HepG2 (cell line): ENCODE data around the gene TTC1. TPM values are rescaled to one million over a fixed set of nuclear protein-coding genes. Genes with fewer than 3 reads are reported as not detected.

Experiments used
- ATAC-seq: fragments of 200-7000 bp; cut with Tn5 transposase; 3 replicates; pipeline ENCODE4 v1.9.1; 2020; ENCODE audit warnings: mild to moderate bottlenecking, moderate library complexity
- BruUV-seq: library from RNA; stranded (reverse); fragments of 400-500 nt; replicated peaks from 2 replicates; lab custom pipeline; 2021; lab: Mats Ljungman, UMichigan
- CTCF ChIA-PET: fragments of 300-600 bp; formaldehyde crosslinking; extraction: SDS; loops from one replicate; lab custom pipeline; 2021; ENCODE audit warnings: low total read pairs, inconsistent platforms, low intra/inter-chr PET ratio; lab: Yijun Ruan, JAX
- POLR2A ChIA-PET: fragments of 350-600 bp; sonication (Branson Sonifier 250); formaldehyde crosslinking; loops from one replicate; lab custom pipeline; 2020; ENCODE audit warnings: antibody characterized with exemption, inconsistent platforms; lab: Yijun Ruan, JAX
- DNase-seq: peaks from one replicate; pipeline ENCODE4 v3.0.0-alpha.2; 2015; ENCODE audit warnings: low spot score
- FAIRE-seq: peaks from 3 replicates; lab custom pipeline; 2011; peaks lifted over from hg19 to GRCh38; lab: Jason Lieb, UNC
- H2AFZ ChIP-seq: one replicate; pipeline ENCODE4 v1.6.1; 2011; ENCODE audit warnings: low read length, inconsistent platforms
- H3K27ac ChIP-seq: fragments of 300-600 bp; 3 replicates; pipeline ENCODE4 v1.8.0; 2011; ENCODE audit warnings: mixed run types, mild to moderate bottlenecking, mixed read lengths, low read length, inconsistent platforms; ENCODE audit not compliant: insufficient read depth; ENCODE audit errors: extremely low read length
- H3K27me3 ChIP-seq, 2 experiments: fragments of 200-600 bp in 1 of 2; 2 replicates in 1 of 2; 3 replicates in 1 of 2; pipeline versions ENCODE4 v1.6.0 to v1.8.0; 2011; ENCODE audit warnings: low read length in 2 of 2, mild to moderate bottlenecking in 2 of 2, moderate library complexity in 2 of 2, inconsistent platforms in 1 of 2; ENCODE audit not compliant: insufficient read depth in 2 of 2, control insufficient read depth in 1 of 2
- H3K36me3 ChIP-seq, 2 experiments: fragments of 200-600 bp in 1 of 2; replicated peaks in 1 of 2; 2 replicates in 1 of 2; 3 replicates in 1 of 2; pipeline versions ENCODE4 v1.5.1 to v1.8.0; 2011; ENCODE audit warnings: low read length in 2 of 2, inconsistent platforms in 1 of 2; ENCODE audit not compliant: insufficient read depth in 2 of 2, control insufficient read depth in 1 of 2
- H3K4me1 ChIP-seq: 2 replicates; pipeline ENCODE4 v1.5.1; 2012; ENCODE audit warnings: low read length, inconsistent platforms; ENCODE audit not compliant: insufficient read depth
- H3K4me2 ChIP-seq: 2 replicates; pipeline ENCODE4 v1.6.0; 2011; ENCODE audit warnings: low read depth, low read length, inconsistent platforms
- H3K4me3 ChIP-seq, 3 experiments: fragments of 200-600 bp in 1 of 3; sonication (generic), shearing (Covaris generic) in 1 of 3; replicated peaks in 1 of 3; 2 replicates each; pipeline ENCODE4 v1.5.1; 2011 to 2016; ENCODE audit warnings: low read length in 3 of 3, inconsistent platforms in 2 of 3, low read depth in 2 of 3, mild to moderate bottlenecking in 2 of 3, control low read depth in 1 of 3, mixed read lengths in 1 of 3; ENCODE audit not compliant: insufficient read depth in 1 of 3
- H3K79me2 ChIP-seq: one replicate; pipeline ENCODE4 v1.6.1; 2011; ENCODE audit warnings: low read length, inconsistent platforms; ENCODE audit not compliant: insufficient read depth
- H3K9ac ChIP-seq: 2 replicates; pipeline ENCODE4 v1.6.0; 2011; ENCODE audit warnings: mild to moderate bottlenecking, low read depth, low read length, inconsistent platforms; ENCODE audit not compliant: insufficient read depth
- H3K9me3 ChIP-seq: 2 replicates; pipeline ENCODE4 v1.5.1; 2012; ENCODE audit warnings: mild to moderate bottlenecking, low read length
- H4K20me1 ChIP-seq: 2 replicates; pipeline ENCODE4 v1.6.0; 2011; ENCODE audit warnings: inconsistent platforms, mild to moderate bottlenecking, low read length, moderate library complexity; ENCODE audit not compliant: insufficient read depth
- ADNP ChIP-seq: sonication (generic); formaldehyde crosslinking; IDR thresholded peaks from 2 replicates; pipeline ENCODE4 v1.4.0; 2020; ENCODE audit warnings: missing genetic modification reagents
- CEBPB ChIP-seq: IDR thresholded peaks from 2 replicates; pipeline ENCODE4 v1.6.1; 2011; ENCODE audit warnings: low read depth, low read length, improper control_type of control experiment, borderline replicate concordance
- CREB3 ChIP-seq: sonication (generic); formaldehyde crosslinking; IDR thresholded peaks from 2 replicates; pipeline ENCODE4 v1.5.0; 2020; ENCODE audit warnings: missing genetic modification reagents
- HES4 ChIP-seq: sonication (generic); formaldehyde crosslinking; IDR thresholded peaks from 2 replicates; pipeline ENCODE4 v1.9.0; 2021; ENCODE audit warnings: mild to moderate bottlenecking, missing genetic modification reagents, borderline replicate concordance
- MTF2 ChIP-seq: sonication (generic); formaldehyde crosslinking; IDR thresholded peaks from 2 replicates; pipeline ENCODE4 v1.5.0; 2020; ENCODE audit warnings: missing genetic modification reagents, borderline replicate concordance
- NONO ChIP-seq, 2 experiments: fragments of 450-650 bp in 1 of 2; sonication (generic) in 1 of 2; formaldehyde crosslinking in 1 of 2; IDR thresholded peaks in 1 of 2; conservative IDR thresholded peaks in 1 of 2; 2 replicates each; pipeline versions ENCODE4 v1.6.1 to v1.8.0; 2017 to 2022; ENCODE audit warnings: mild to moderate bottlenecking in 1 of 2, missing genetic modification reagents in 1 of 2, moderate library complexity in 1 of 2
- PHB2 ChIP-seq: fragments of 450-650 bp; IDR thresholded peaks from 2 replicates; pipeline ENCODE4 v1.6.1; 2018; ENCODE audit not compliant: partially characterized antibody
- PITX1 ChIP-seq: sonication (generic); formaldehyde crosslinking; IDR thresholded peaks from 2 replicates; pipeline ENCODE4 v1.5.1; 2020; ENCODE audit warnings: mild to moderate bottlenecking, missing genetic modification reagents
- RNF2 ChIP-seq: fragments of 450-650 bp; conservative IDR thresholded peaks from 2 replicates; pipeline ENCODE4 v1.6.1; 2016; ENCODE audit warnings: low read depth
- SOX13 ChIP-seq, 3 experiments: fragments of 450-650 bp in 1 of 3; sonication (generic) in 1 of 3; formaldehyde crosslinking in 1 of 3; IDR thresholded peaks in 2 of 3; conservative IDR thresholded peaks in 1 of 3; 2 replicates each; pipeline versions ENCODE4 v1.5.0 to v1.6.1; 2016 to 2020; ENCODE audit warnings: antibody characterized with exemption in 1 of 3, mild to moderate bottlenecking in 1 of 3, missing compliant biosample characterization in 1 of 3, missing genetic modification reagents in 1 of 3, moderate library complexity in 1 of 3
- TCF7L2 ChIP-seq: IDR thresholded peaks from 2 replicates; pipeline ENCODE4 v1.6.1; 2011; ENCODE audit warnings: mild to moderate bottlenecking, low read depth, low read length, moderate library complexity
- TSC22D2 ChIP-seq: sonication (generic); formaldehyde crosslinking; IDR thresholded peaks from 2 replicates; pipeline ENCODE4 v1.5.1; 2020; ENCODE audit warnings: missing genetic modification reagents, mild to moderate bottlenecking, borderline replicate concordance
- ZNF30 ChIP-seq: sonication (generic); formaldehyde crosslinking; IDR thresholded peaks from 2 replicates; pipeline ENCODE4 v1.5.0; 2020; ENCODE audit warnings: mild to moderate bottlenecking, missing genetic modification reagents
- ZNF512B ChIP-seq: sonication (generic); formaldehyde crosslinking; IDR thresholded peaks from 2 replicates; pipeline ENCODE4 v1.5.1; 2020; ENCODE audit warnings: missing genetic modification reagents, mild to moderate bottlenecking, borderline replicate concordance
- WGBS: methylation state at CpG from one replicate; pipeline ENCODE4 v1.1.6; 2017; ENCODE audit warnings: low lambda C conversion rate; 5-methylcytosine and 5-hydroxymethylcytosine counted together
- in situ Hi-C: cut with HindIII; loops from 2 replicates; pipeline ENCODE4 v1.10.0; 2017; ENCODE audit warnings: low pct_unique_long_range_greater_than_20kb; ENCODE audit not compliant: extremely low pct_ligation_motif_present
- intact Hi-C: fragments of 100-400 bp; cut with micrococcal nuclease; formaldehyde crosslinking; loops from one replicate; pipeline ENCODE4 v1.10.0; 2022; ENCODE audit not compliant: unreplicated experiment
- polyA plus RNA-seq, 8 experiments: library from polyadenylated mRNA; depleted of rRNA in 3 of 8; stranded (reverse) in 7 of 8; unstranded in 1 of 8; fragments of >200 nt; fragmentation: Illumina TruSeq in 4 of 8; extraction: Trizol in 4 of 8; gene quantifications; 2 replicates each; pipeline versions ENCODE4 v1.2.1 to v1.2.3, GENCODE V29; 2011 to 2016; ENCODE audit warnings: low read depth in 4 of 8, missing spikeins in 1 of 8, mixed read lengths in 1 of 8; ENCODE audit not compliant: insufficient read depth in 1 of 8
- total RNA-seq, 5 experiments: library from RNA; depleted of rRNA; stranded (reverse); fragments of >200 nt; fragmentation: Illumina TruSeq; extraction: Trizol; gene quantifications; 2 replicates each; pipeline ENCODE4 v1.2.3, GENCODE V29; 2016; ENCODE audit warnings: low read depth in 1 of 5

TTC1 gene
- total and polyA plus RNA-seq, 2 of the 13 experiments (the other 11 are each of a cell fraction or from before 2014, with no cell fraction given), result 16.1 to 72.1 TPM

GRCh38 chr5:160097991-160098390 is 89.1 kb downstream of the TTC1 start:
- no TSS peak for BruUV-seq
- H3K9me3 ChIP-seq, result no peaks in the 10 kb centered on the region
- H3K4me1 ChIP-seq, result no peaks in the 10 kb centered on the region
- WGBS, result 96% methylated on average over 4 of the region's 4 CpGs
- H3K4me2 ChIP-seq, result no peak overlapping the region
- no peak overlapping the region for H3K9ac ChIP-seq
- H3K79me2 ChIP-seq, result peaks cover 2% of the 10 kb centered on the region
- H2AFZ ChIP-seq, result no peak overlapping the region
- CTCF ChIA-PET, result no interaction called here
- ATAC-seq (no peak), DNase-seq (no peak), FAIRE-seq (no peak)
- H3K4me3 ChIP-seq, result no peak overlapping the region
- no peaks in the 10 kb centered on the region for H4K20me1 ChIP-seq
- intact Hi-C loops (no loop called here), in situ Hi-C loops (no loop called here)
- H3K27ac ChIP-seq, result no peak overlapping the region
- TF ChIP-seq ZNF30 (CRISPR knock-in tag) (no peak), CEBPB (peak; percentile 55)
- no peaks in the 10 kb centered on the region for H3K27me3 ChIP-seq
- peaks cover 3 to 16% of the 10 kb centered on the region in 2 experiments; a peak in 4 of 5 replicates for H3K36me3 ChIP-seq
- POLR2A ChIA-PET, result no interaction called here

GRCh38 chr5:160105686-160106360 is 96.9 kb downstream of the TTC1 start:
- POLR2A ChIA-PET, result no interaction called here
- H2AFZ ChIP-seq, result no peak overlapping the region
- TF ChIP-seq CREB3, result no peak
- no peak for TF ChIP-seq RNF2
- no peak for TF ChIP-seq SOX13 (IDR thresholded peaks at IDR 0.05)
- no peak for TF ChIP-seq SOX13 (CRISPR knock-in tag; conservative IDR thresholded peaks at IDR 0.05 in 1 of 2, IDR thresholded peaks at IDR 0.05 in 1 of 2)
- no peak for TF ChIP-seq TCF7L2
- no peak for TF ChIP-seq TSC22D2 (CRISPR knock-in tag)
- TF ChIP-seq PITX1 (CRISPR knock-in tag), result no peak
- no peak for TF ChIP-seq HES4 (CRISPR knock-in tag)
- TF ChIP-seq MTF2 (CRISPR knock-in tag), result no peak
- no peak for TF ChIP-seq PHB2
- no peak for TF ChIP-seq ADNP
- no peak for TF ChIP-seq ZNF512B (CRISPR knock-in tag)
- no peak for TF ChIP-seq NONO (IDR thresholded peaks at IDR 0.05)
- TF ChIP-seq NONO (CRISPR knock-in tag; conservative IDR thresholded peaks at IDR 0.05), result no peak

More at GRCh38 chr5:160105686-160106360, 96.9 kb downstream of the TTC1 start:
- Histone ChIP-seq H3K9me3 (no peaks in the 10 kb centered on the region), H3K4me1 (no peaks in the 10 kb centered on the region), H3K27ac (no peak overlapping the region), H3K79me2 (peaks cover 9% of the 10 kb centered on the region), H3K27me3 (no peaks in the 10 kb centered on the region), H3K4me2 (no peak overlapping the region), H3K4me3 (no peak overlapping the region), H4K20me1 (no peaks in the 10 kb centered on the region; the same call in 1 of the 2 replicates), H3K9ac (no peak overlapping the region), H3K36me3 (peaks cover 1 to 9% of the 10 kb centered on the region in 2 experiments; a peak in 2 of 5 replicates)
- in situ Hi-C loops, result no loop called here
- DNase-seq (no peak), ATAC-seq (no peak), FAIRE-seq (no peak)
- WGBS, result 98% methylated on average over 4 of the region's 4 CpGs
- CTCF ChIA-PET, result no interaction called here
- BruUV-seq, result no TSS peak
- intact Hi-C loops, result no loop called here
